ENCODE data around the gene GALNS.

DNA sequence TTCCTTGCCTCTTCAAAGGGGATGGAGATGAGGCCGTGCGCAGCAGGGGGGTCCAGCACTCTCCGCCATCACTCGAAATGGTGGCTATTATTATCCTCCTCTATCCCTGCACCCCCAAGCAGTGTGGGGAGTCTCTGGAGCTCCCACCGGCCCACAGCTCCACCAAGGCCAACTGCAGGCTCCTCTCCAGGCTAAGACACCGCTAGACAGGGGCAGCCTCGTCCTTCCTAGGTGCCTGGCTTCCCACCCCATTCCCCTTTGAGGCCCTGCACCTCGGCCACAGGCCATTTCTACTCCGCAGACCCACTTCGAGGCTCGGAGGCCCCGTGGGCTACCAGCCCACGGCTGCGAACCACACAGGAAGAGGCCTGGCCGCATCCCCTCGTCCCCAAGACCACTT is 49.3 kb upstream of the GALNS start:
- TF ChIP-seq, protein P1, sequence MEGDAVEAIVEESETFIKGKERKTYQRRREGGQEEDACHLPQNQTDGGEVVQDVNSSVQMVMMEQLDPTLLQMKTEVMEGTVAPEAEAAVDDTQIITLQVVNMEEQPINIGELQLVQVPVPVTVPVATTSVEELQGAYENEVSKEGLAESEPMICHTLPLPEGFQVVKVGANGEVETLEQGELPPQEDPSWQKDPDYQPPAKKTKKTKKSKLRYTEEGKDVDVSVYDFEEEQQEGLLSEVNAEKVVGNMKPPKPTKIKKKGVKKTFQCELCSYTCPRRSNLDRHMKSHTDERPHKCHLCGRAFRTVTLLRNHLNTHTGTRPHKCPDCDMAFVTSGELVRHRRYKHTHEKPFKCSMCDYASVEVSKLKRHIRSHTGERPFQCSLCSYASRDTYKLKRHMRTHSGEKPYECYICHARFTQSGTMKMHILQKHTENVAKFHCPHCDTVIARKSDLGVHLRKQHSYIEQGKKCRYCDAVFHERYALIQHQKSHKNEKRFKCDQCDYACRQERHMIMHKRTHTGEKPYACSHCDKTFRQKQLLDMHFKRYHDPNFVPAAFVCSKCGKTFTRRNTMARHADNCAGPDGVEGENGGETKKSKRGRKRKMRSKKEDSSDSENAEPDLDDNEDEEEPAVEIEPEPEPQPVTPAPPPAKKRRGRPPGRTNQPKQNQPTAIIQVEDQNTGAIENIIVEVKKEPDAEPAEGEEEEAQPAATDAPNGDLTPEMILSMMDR (IDR thresholded peaks at IDR 0.05) = no peak
- no peak for TF ChIP-seq POLR2A (IDR thresholded peaks at IDR 0.05)

Measured in vagina (tissue), 2 donors.